ENCODE measurements around the gene ZC3H12C. TPM values are rescaled to one million over a fixed set of nuclear protein-coding genes. Genes with fewer than 3 reads are reported as not detected.

Gene ZC3H12C
- polyA plus RNA-seq, 1 donor: 8.8 TPM

GRCh38 chr11:110219006-110219785 is 126.0 kb downstream of the ZC3H12C start:
- DNase-seq: no peak

Other genes with a start within 250 kb of the ZC3H12C start
- 159 TPM for gene RDX, start 203.2 kb downstream of the ZC3H12C start, polyA plus RNA-seq (ENCODE audit: insufficient read length)

Measured in left kidney (tissue), 2 donors.